OCI-LY3 (cell line): ENCODE results near the gene CLPSL1.

Experiments used
- H2AFZ ChIP-seq: fragments of 200-600, 300-600 bp; shearing (Covaris generic); 2 replicates; pipeline ENCODE4 v1.6.0; 2014; ENCODE audit warnings: antibody characterized with exemption, low read depth, low read length
- H3K27ac ChIP-seq: fragments of 200-600, 300-600 bp; sonication (generic); 2 replicates; pipeline ENCODE4 v1.5.1; 2014; ENCODE audit warnings: mild to moderate bottlenecking, low read length, moderate library complexity, mixed read lengths
- H3K27me3 ChIP-seq: fragments of 200-600, 300-600 bp; sonication (generic); 2 replicates; pipeline ENCODE4 v1.6.1; 2014; ENCODE audit warnings: low read depth, low read length, mixed read lengths
- H3K36me3 ChIP-seq: fragments of 200-600, 300-600 bp; sonication (generic); replicated peaks from 2 replicates; pipeline ENCODE3; 2014; ENCODE audit warnings: low read depth, low read length, mixed read lengths
- H3K4me1 ChIP-seq: fragments of 300-600, 200-600 bp; sonication (generic); 2 replicates; pipeline ENCODE4 v1.6.1; 2014; ENCODE audit warnings: low read length, mixed read lengths
- H3K4me2 ChIP-seq: fragments of 200-600, 300-600 bp; sonication (generic); 2 replicates; pipeline ENCODE4 v1.6.1; 2014; ENCODE audit warnings: low read length, mixed read lengths
- H3K4me3 ChIP-seq: fragments of 300-600, 200-600 bp; sonication (generic); 2 replicates; pipeline ENCODE4 v1.5.1; 2014; ENCODE audit warnings: antibody characterized with exemption, mild to moderate bottlenecking, low read length, moderate library complexity
- H3K79me2 ChIP-seq: fragments of 300-600, 200-600 bp; shearing (Covaris generic); 2 replicates; pipeline ENCODE4 v1.6.1; 2014; ENCODE audit warnings: mild to moderate bottlenecking, low read length, mixed read lengths
- H3K9ac ChIP-seq: fragments of 300-600, 200-600 bp; shearing (Covaris generic); 2 replicates; pipeline ENCODE4 v1.6.0; 2014; ENCODE audit warnings: mild to moderate bottlenecking, low read length, moderate library complexity
- H3K9me3 ChIP-seq: fragments of 200-600, 300-600 bp; shearing (Covaris generic); 2 replicates; pipeline ENCODE4 v1.6.1; 2014; ENCODE audit warnings: low read length, mixed read lengths; ENCODE audit not compliant: insufficient read depth
- H4K20me1 ChIP-seq: fragments of 200-600, 300-600 bp; sonication (generic); 2 replicates; pipeline ENCODE4 v1.6.1; 2016; ENCODE audit warnings: low read length, mixed read lengths; ENCODE audit not compliant: insufficient read depth
- CTCF ChIP-seq: fragments of 200-600, 300-600 bp; sonication (generic); IDR thresholded peaks from 2 replicates; pipeline ENCODE4 v1.5.1; 2014; ENCODE audit warnings: antibody characterized with exemption, low read length, low read depth
- EZH2phosphoT487 ChIP-seq: fragments of 200-600 bp; shearing (Covaris generic); IDR thresholded peaks from 2 replicates; pipeline ENCODE4 v1.6.1; 2018; ENCODE audit warnings: antibody characterized with exemption, mixed run types, low read depth

The CLPSL1 gene

DNA sequence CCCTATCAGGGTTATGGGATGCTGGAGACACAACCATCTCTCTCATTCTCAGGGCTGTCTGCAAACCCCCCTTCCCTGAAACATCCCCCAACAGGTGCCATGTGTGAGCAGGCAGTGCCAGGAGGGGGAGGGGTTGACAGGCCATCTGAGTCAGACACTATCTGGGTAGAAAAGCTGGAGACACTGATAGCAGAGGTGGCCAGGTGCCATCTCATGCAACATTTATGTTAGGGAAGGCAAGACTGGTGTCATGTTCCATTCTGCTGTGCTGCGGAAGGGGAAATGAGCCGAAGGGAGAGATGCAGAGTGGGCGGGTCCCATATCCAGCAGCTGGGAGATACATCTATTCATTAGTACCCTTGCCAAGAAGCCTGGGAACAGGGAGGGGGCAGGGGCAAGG, 27.9 kb downstream of the CLPSL1 start:
- Histone ChIP-seq H3K27ac (no peak overlapping the region), H3K9me3 (no peaks in the 10 kb centered on the region), H3K9ac (no peak overlapping the region), H3K79me2 (no peaks in the 10 kb centered on the region), H3K36me3 (no peaks in the 10 kb centered on the region), H4K20me1 (no peaks in the 10 kb centered on the region), H2AFZ (no peak overlapping the region), H3K4me3 (no peak overlapping the region), H3K4me1 (peaks cover 5% of the 10 kb centered on the region; the same call in 1 of the 2 replicates), H3K27me3 (0 out of 2 replicates have a peak, but pooled peaks cover 2% of the 10 kb centered on the region), H3K4me2 (no peak overlapping the region)
- TF ChIP-seq CTCF (no peak), EZH2phosphoT487 (no peak)

GRCh38 chr6:35809809-35810208, 29.0 kb downstream of the CLPSL1 start:
- Histone ChIP-seq H3K79me2 (no peaks in the 10 kb centered on the region), H3K4me2 (no peak overlapping the region), H3K36me3 (no peaks in the 10 kb centered on the region), H3K4me1 (peaks cover 5% of the 10 kb centered on the region; the same call in 1 of the 2 replicates), H3K4me3 (no peak overlapping the region), H4K20me1 (no peaks in the 10 kb centered on the region), H2AFZ (no peak overlapping the region), H3K27me3 (0 out of 2 replicates have a peak, but pooled peaks cover 2% of the 10 kb centered on the region), H3K9me3 (no peaks in the 10 kb centered on the region), H3K27ac (no peak overlapping the region), H3K9ac (no peak overlapping the region)
- no peak for TF ChIP-seq EZH2phosphoT487
- no peak for TF ChIP-seq CTCF

GRCh38 chr6:35810971-35811698, 30.3 kb downstream of the CLPSL1 start:
- Histone ChIP-seq H2AFZ (peak overlapping the region; percentile 90), H3K4me3 (no peak overlapping the region), H3K27me3 (0 out of 2 replicates have a peak, but pooled peaks cover 2% of the 10 kb centered on the region), H3K4me1 (peaks cover 5% of the 10 kb centered on the region; the same call in 1 of the 2 replicates), H3K79me2 (no peaks in the 10 kb centered on the region), H3K9ac (no peak overlapping the region), H4K20me1 (no peaks in the 10 kb centered on the region), H3K27ac (no peak overlapping the region), H3K36me3 (no peaks in the 10 kb centered on the region), H3K9me3 (no peaks in the 10 kb centered on the region), H3K4me2 (peak overlapping the region; percentile 30; the same call in 1 of the 2 replicates)
- no peak for TF ChIP-seq EZH2phosphoT487
- TF ChIP-seq CTCF = no peak

- Histone ChIP-seq H3K9me3 (no peaks in the 10 kb centered on the region), H3K9ac (no peak overlapping the region), H3K27ac (no peak overlapping the region), H3K4me2 (no peak overlapping the region), H2AFZ (0 out of 2 replicates have a peak overlapping the region, but pooled peaks have one; percentile 90), H3K79me2 (no peaks in the 10 kb centered on the region), H3K27me3 (no peaks in the 10 kb centered on the region), H3K4me1 (peaks cover 5% of the 10 kb centered on the region; the same call in 1 of the 2 replicates), H4K20me1 (no peaks in the 10 kb centered on the region), H3K4me3 (no peak overlapping the region), H3K36me3 (no peaks in the 10 kb centered on the region)
- no peak for TF ChIP-seq EZH2phosphoT487
These were observed 30.8 kb downstream of the CLPSL1 start for GRCh38 chr6:35811699-35811995.
